SK-N-SH (cell line): ENCODE measurements around the gene PAFAH1B1. TPM values are rescaled to one million over a fixed set of nuclear protein-coding genes. Genes with fewer than 3 reads are reported as not detected.

Experiments
- CTCF ChIA-PET: fragments of 300-600, 350-600 bp; formaldehyde crosslinking; extraction: SDS; loops from one replicate; lab custom pipeline; 2021; lab: Yijun Ruan, JAX
- POLR2A ChIA-PET: fragments of 350-600 bp; sonication (Branson Sonifier 250); formaldehyde crosslinking; extraction: SDS; loops from one replicate; lab custom pipeline; 2020; ENCODE audit warnings: antibody characterized with exemption, inconsistent platforms; lab: Yijun Ruan, JAX
- DNase-seq: peaks from one replicate; pipeline ENCODE4 v3.0.0; 2012
- H2AFZ ChIP-seq: fragments of 200-600 bp; sonication (generic); 2 replicates; pipeline ENCODE4 v1.8.1; 2016; ENCODE audit warnings: antibody characterized with exemption, mild to moderate bottlenecking, low read depth
- H3F3A ChIP-seq: fragments of 200-600 bp; sonication (generic); replicated peaks from 2 replicates; pipeline ENCODE3; 2016; ENCODE audit warnings: antibody characterized with exemption, mild to moderate bottlenecking; ENCODE audit not compliant: insufficient read depth
- H3K27ac ChIP-seq, 2 experiments: fragments of 200-500 bp in 1 of 2; fragments of 200-600 bp in 1 of 2; sonication (Bioruptor generic) in 1 of 2; sonication (generic), shearing (Covaris generic) in 1 of 2; 2 replicates each; pipeline versions ENCODE4 v1.5.1 to v1.6.1; 2014 to 2016; ENCODE audit warnings: low read depth in 2 of 2, inconsistent platforms in 1 of 2, low read length in 1 of 2, mild to moderate bottlenecking in 1 of 2, mixed read lengths in 1 of 2
- H3K27me3 ChIP-seq: fragments of 200-600 bp; sonication (generic), shearing (Covaris generic); 2 replicates; pipeline ENCODE4 v1.6.1; 2016; ENCODE audit warnings: mixed run types; ENCODE audit not compliant: insufficient read depth
- H3K36me3 ChIP-seq, 2 experiments: fragments of 200-500 bp in 1 of 2; fragments of 200-600 bp in 1 of 2; sonication (Bioruptor generic) in 1 of 2; sonication (generic) in 1 of 2; replicated peaks in 1 of 2; 2 replicates each; pipeline versions ENCODE3 to v1.5.1; 2014 to 2016; ENCODE audit warnings: low read length in 1 of 2, mild to moderate bottlenecking in 1 of 2; ENCODE audit not compliant: insufficient read depth in 2 of 2, control insufficient read depth in 1 of 2
- H3K4me1 ChIP-seq, 2 experiments: fragments of 200-500 bp in 1 of 2; fragments of 200-600 bp in 1 of 2; sonication (Bioruptor generic) in 1 of 2; sonication (generic), shearing (Covaris generic) in 1 of 2; 2 replicates each; pipeline versions ENCODE4 v1.5.1 to v1.6.1; 2014 to 2016; ENCODE audit warnings: low read depth in 1 of 2, low read length in 1 of 2, mixed run types in 1 of 2; ENCODE audit not compliant: insufficient read depth in 2 of 2, control insufficient read depth in 1 of 2
- H3K4me2 ChIP-seq: fragments of 200-600 bp; sonication (generic), shearing (Covaris generic); 2 replicates; pipeline ENCODE4 v1.6.1; 2017; ENCODE audit warnings: mixed run types
- H3K4me3 ChIP-seq, 2 experiments: fragments of 200-500 bp in 1 of 2; fragments of 200-600 bp in 1 of 2; sonication (Bioruptor generic) in 1 of 2; sonication (generic), shearing (Covaris generic) in 1 of 2; 2 replicates each; pipeline versions ENCODE4 v1.5.1 to v1.8.1; 2014 to 2016; ENCODE audit warnings: low read depth in 2 of 2, inconsistent platforms in 1 of 2, low read length in 1 of 2, mild to moderate bottlenecking in 1 of 2, mixed read lengths in 1 of 2, moderate library complexity in 1 of 2
- H3K79me2 ChIP-seq: fragments of 200-600 bp; sonication (generic); 2 replicates; pipeline ENCODE4 v1.8.1; 2017; ENCODE audit warnings: mild to moderate bottlenecking; ENCODE audit not compliant: insufficient read depth
- H3K9ac ChIP-seq: fragments of 200-600 bp; sonication (generic); 2 replicates; pipeline ENCODE4 v1.6.1; 2017; ENCODE audit warnings: mixed run types
- H3K9me2 ChIP-seq: fragments of 200-600 bp; sonication (generic); 2 replicates; pipeline ENCODE4 v1.6.1; 2017; ENCODE audit warnings: mixed run types
- H3K9me3 ChIP-seq: fragments of 200-600 bp; sonication (generic); 2 replicates; pipeline ENCODE4 v1.6.1; 2017; ENCODE audit warnings: mixed run types, mild to moderate bottlenecking, moderate library complexity
- H4K20me1 ChIP-seq: fragments of 200-600 bp; sonication (generic); 2 replicates; pipeline ENCODE4 v1.6.1; 2017; ENCODE audit warnings: mild to moderate bottlenecking, mixed run types; ENCODE audit not compliant: insufficient read depth
- CHD2 ChIP-seq: fragments of 150-350 bp; IDR thresholded peaks from 2 replicates; pipeline ENCODE4 v1.6.1; 2018; ENCODE audit warnings: low read length; ENCODE audit not compliant: partially characterized antibody
- ELF1 ChIP-seq: IDR thresholded peaks from 2 replicates; pipeline ENCODE4 v1.4.0; 2012
- EP300 ChIP-seq, 2 experiments: IDR thresholded peaks; 2 replicates each; pipeline versions ENCODE4 v1.4.0 to v1.6.1; 2012; ENCODE audit warnings: borderline replicate concordance in 1 of 2, low read depth in 1 of 2, low read length in 1 of 2
- FOXJ3 ChIP-seq: sonication (generic); formaldehyde crosslinking; IDR thresholded peaks from 2 replicates; pipeline ENCODE4 v1.5.1; 2020; ENCODE audit warnings: mild to moderate bottlenecking, missing genetic modification reagents
- FOXM1 ChIP-seq: IDR thresholded peaks from 2 replicates; pipeline ENCODE4 v1.4.0; 2012; ENCODE audit warnings: low read depth, mild to moderate bottlenecking
- GABPA ChIP-seq: IDR thresholded peaks from 2 replicates; pipeline ENCODE4 v1.4.0; 2012; ENCODE audit warnings: low read depth, mild to moderate bottlenecking
- MXI1 ChIP-seq: IDR thresholded peaks from 2 replicates; pipeline ENCODE4 v1.6.1; 2012; ENCODE audit warnings: mild to moderate bottlenecking, low read depth, low read length, improper control_type of control experiment
- NFIC ChIP-seq: IDR thresholded peaks from 2 replicates; pipeline ENCODE4 v1.4.0; 2012; ENCODE audit warnings: borderline replicate concordance
- NRF1 ChIP-seq: IDR thresholded peaks from 2 replicates; pipeline ENCODE4 v1.6.1; 2012; ENCODE audit warnings: low read depth, mild to moderate bottlenecking, low read length
- POLR2AphosphoS5 ChIP-seq: IDR thresholded peaks from 2 replicates; pipeline ENCODE4 v1.6.1; 2012; ENCODE audit warnings: low read depth, low read length
- RCOR1 ChIP-seq: fragments of 150-350 bp; IDR thresholded peaks from 2 replicates; pipeline ENCODE4 v1.6.1; 2017; ENCODE audit warnings: antibody characterized with exemption, low read length
- RFX5 ChIP-seq: IDR thresholded peaks from 2 replicates; pipeline ENCODE4 v1.6.1; 2012; ENCODE audit warnings: mild to moderate bottlenecking, improper control_type of control experiment, low read length
- RXRA ChIP-seq: IDR thresholded peaks from 2 replicates; pipeline ENCODE4 v1.4.0; 2012; ENCODE audit warnings: low read depth, mild to moderate bottlenecking, borderline replicate concordance
- SIN3A ChIP-seq: IDR thresholded peaks from 2 replicates; pipeline ENCODE4 v1.6.1; 2012; ENCODE audit warnings: low read depth, mild to moderate bottlenecking, low read length, moderate library complexity, borderline replicate concordance
- SMC3 ChIP-seq: IDR thresholded peaks from 2 replicates; pipeline ENCODE4 v1.6.1; 2012; ENCODE audit warnings: low read depth, low read length, improper control_type of control experiment
- TAF1 ChIP-seq: IDR thresholded peaks from 2 replicates; pipeline ENCODE4 v1.6.1; 2012; ENCODE audit warnings: low read depth, mild to moderate bottlenecking, low read length, moderate library complexity, borderline replicate concordance
- TCF12 ChIP-seq: IDR thresholded peaks from 2 replicates; pipeline ENCODE4 v1.4.0; 2012
- TEAD4 ChIP-seq: IDR thresholded peaks from 2 replicates; pipeline ENCODE4 v1.4.0; 2012; ENCODE audit warnings: mild to moderate bottlenecking, borderline replicate concordance; ENCODE audit not compliant: insufficient read depth
- YY1 ChIP-seq: IDR thresholded peaks from 2 replicates; pipeline ENCODE4 v1.4.0; 2012; ENCODE audit warnings: low read depth, mild to moderate bottlenecking
- WGBS: methylation state at CpG from one replicate; pipeline ENCODE4 v1.1.6; 2017; ENCODE audit warnings: low lambda C conversion rate; 5-methylcytosine and 5-hydroxymethylcytosine counted together
- polyA plus RNA-seq, 3 experiments: library from polyadenylated mRNA; depleted of rRNA; stranded (reverse); fragments of >200 nt; gene quantifications; 2 replicates each; pipeline ENCODE4 v1.2.3, GENCODE V29; 2012
- TF ChIP-seq, protein P1 (sequence below): IDR thresholded peaks from 2 replicates; pipeline ENCODE4; 2012
- TF ChIP-seq, protein P2 (sequence below): fragments of 150-350 bp; IDR thresholded peaks from 2 replicates; pipeline ENCODE4 v1.6.1; 2016; ENCODE audit warnings: mild to moderate bottlenecking, low read depth, low read length
- TF ChIP-seq, protein P3 (sequence below): fragments of 200-600 bp; sonication (generic); IDR thresholded peaks from 2 replicates; pipeline ENCODE4 v1.6.1; 2017; ENCODE audit warnings: antibody characterized with exemption, mild to moderate bottlenecking, moderate library complexity
- TF ChIP-seq, protein P4 (sequence below): IDR thresholded peaks from 2 replicates; pipeline ENCODE4 v1.4.0; 2012; ENCODE audit warnings: low read depth, borderline replicate concordance
- TF ChIP-seq, protein P5 (sequence below): IDR thresholded peaks from 2 replicates; pipeline ENCODE4 v1.4.0; 2012; ENCODE audit warnings: low read depth, borderline replicate concordance
- TF ChIP-seq, protein P6 (sequence below): IDR thresholded peaks from 2 replicates; pipeline ENCODE4 v1.4.0; 2012; ENCODE audit warnings: low read depth
- TF ChIP-seq, protein P7 (sequence below): fragments of 150-350 bp; IDR thresholded peaks from 2 replicates; pipeline ENCODE4 v1.6.1; 2017; ENCODE audit warnings: antibody characterized with exemption, low read length, low read depth, borderline replicate concordance

PAFAH1B1 gene
- polyA plus RNA-seq, 1 of the 3 experiments (the other 2 are of a cell fraction) = 37.3 TPM

DNA sequence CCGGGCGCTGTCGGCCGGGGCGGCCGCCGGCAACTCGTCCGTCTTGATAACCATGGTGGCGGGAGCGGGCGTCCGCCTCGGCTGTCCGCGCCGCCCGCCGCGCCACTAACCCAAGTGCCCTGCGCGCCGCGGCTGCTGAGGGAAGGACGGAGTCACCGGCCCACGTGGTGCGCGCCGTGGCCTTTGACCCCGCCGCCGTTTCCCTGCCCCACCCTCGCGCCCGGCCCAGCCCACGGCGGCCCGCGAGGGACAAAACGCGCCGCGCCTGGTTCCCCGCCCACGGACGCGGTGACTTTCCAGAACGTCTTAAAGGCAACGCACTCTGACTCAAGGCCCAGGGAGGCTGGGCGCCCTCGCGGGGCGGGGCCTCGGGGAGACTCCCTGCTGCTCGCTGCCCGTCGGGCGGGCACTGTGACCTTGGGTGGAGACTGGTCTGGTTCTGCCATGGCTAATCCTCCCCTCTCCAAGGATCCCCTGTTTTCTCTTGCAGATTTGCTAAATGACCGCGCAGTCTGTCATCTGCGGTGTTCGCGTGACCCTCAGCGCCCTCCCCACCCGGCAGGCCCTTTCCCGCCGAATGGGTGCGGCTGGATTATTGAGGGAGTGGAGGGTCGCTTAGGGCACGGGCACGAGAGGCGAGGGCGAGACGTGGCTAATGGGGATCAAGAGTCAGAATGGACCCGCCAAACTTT is 118.3 kb downstream of the PAFAH1B1 start, which contains the start of gene CLUH:
TSS of gene CLUH (minus strand) at position 157 of the 692 bp plus-strand sequence. CDS start at position 54, 103 bp downstream.
- CTCF ChIA-PET = no interaction called here
- H3K79me2 ChIP-seq = peaks cover 50% of the 10 kb centered on the region
- peak; percentile 54; the same call in 1 of the 2 replicates for TF ChIP-seq ELF1
- TF ChIP-seq, protein P1, sequence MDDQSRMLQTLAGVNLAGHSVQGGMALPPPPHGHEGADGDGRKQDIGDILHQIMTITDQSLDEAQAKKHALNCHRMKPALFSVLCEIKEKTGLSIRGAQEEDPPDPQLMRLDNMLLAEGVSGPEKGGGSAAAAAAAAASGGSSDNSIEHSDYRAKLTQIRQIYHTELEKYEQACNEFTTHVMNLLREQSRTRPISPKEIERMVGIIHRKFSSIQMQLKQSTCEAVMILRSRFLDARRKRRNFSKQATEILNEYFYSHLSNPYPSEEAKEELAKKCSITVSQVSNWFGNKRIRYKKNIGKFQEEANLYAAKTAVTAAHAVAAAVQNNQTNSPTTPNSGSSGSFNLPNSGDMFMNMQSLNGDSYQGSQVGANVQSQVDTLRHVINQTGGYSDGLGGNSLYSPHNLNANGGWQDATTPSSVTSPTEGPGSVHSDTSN = peak; percentile 32; the same call in 1 of the 2 replicates
- TF ChIP-seq RXRA = no peak
- TF ChIP-seq TEAD4 = no peak
- TF ChIP-seq, protein P2, sequence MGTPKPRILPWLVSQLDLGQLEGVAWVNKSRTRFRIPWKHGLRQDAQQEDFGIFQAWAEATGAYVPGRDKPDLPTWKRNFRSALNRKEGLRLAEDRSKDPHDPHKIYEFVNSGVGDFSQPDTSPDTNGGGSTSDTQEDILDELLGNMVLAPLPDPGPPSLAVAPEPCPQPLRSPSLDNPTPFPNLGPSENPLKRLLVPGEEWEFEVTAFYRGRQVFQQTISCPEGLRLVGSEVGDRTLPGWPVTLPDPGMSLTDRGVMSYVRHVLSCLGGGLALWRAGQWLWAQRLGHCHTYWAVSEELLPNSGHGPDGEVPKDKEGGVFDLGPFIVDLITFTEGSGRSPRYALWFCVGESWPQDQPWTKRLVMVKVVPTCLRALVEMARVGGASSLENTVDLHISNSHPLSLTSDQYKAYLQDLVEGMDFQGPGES = no peak
- peak; percentile 61; the same call in 1 of the 2 replicates for TF ChIP-seq TAF1
- TF ChIP-seq, protein P3, sequence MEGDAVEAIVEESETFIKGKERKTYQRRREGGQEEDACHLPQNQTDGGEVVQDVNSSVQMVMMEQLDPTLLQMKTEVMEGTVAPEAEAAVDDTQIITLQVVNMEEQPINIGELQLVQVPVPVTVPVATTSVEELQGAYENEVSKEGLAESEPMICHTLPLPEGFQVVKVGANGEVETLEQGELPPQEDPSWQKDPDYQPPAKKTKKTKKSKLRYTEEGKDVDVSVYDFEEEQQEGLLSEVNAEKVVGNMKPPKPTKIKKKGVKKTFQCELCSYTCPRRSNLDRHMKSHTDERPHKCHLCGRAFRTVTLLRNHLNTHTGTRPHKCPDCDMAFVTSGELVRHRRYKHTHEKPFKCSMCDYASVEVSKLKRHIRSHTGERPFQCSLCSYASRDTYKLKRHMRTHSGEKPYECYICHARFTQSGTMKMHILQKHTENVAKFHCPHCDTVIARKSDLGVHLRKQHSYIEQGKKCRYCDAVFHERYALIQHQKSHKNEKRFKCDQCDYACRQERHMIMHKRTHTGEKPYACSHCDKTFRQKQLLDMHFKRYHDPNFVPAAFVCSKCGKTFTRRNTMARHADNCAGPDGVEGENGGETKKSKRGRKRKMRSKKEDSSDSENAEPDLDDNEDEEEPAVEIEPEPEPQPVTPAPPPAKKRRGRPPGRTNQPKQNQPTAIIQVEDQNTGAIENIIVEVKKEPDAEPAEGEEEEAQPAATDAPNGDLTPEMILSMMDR = no peak
- TF ChIP-seq, protein P4, sequence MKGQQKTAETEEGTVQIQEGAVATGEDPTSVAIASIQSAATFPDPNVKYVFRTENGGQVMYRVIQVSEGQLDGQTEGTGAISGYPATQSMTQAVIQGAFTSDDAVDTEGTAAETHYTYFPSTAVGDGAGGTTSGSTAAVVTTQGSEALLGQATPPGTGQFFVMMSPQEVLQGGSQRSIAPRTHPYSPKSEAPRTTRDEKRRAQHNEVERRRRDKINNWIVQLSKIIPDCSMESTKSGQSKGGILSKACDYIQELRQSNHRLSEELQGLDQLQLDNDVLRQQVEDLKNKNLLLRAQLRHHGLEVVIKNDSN = peak; percentile 94
- TF ChIP-seq RFX5 = no peak
- TF ChIP-seq MXI1 = peak; percentile 98
- TF ChIP-seq, protein P5, sequence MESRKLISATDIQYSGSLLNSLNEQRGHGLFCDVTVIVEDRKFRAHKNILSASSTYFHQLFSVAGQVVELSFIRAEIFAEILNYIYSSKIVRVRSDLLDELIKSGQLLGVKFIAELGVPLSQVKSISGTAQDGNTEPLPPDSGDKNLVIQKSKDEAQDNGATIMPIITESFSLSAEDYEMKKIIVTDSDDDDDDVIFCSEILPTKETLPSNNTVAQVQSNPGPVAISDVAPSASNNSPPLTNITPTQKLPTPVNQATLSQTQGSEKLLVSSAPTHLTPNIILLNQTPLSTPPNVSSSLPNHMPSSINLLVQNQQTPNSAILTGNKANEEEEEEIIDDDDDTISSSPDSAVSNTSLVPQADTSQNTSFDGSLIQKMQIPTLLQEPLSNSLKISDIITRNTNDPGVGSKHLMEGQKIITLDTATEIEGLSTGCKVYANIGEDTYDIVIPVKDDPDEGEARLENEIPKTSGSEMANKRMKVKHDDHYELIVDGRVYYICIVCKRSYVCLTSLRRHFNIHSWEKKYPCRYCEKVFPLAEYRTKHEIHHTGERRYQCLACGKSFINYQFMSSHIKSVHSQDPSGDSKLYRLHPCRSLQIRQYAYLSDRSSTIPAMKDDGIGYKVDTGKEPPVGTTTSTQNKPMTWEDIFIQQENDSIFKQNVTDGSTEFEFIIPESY = no peak
- no peak for TF ChIP-seq NFIC
- TF ChIP-seq YY1 = no peak
- peak; percentile 88 for TF ChIP-seq CHD2
- TF ChIP-seq TCF12 = no peak; the same call in 1 of the 2 replicates
- TF ChIP-seq FOXJ3 (CRISPR knock-in tag) = no peak
- no peak for TF ChIP-seq GABPA
- no peak for TF ChIP-seq EP300 (IDR thresholded peaks at IDR 0.05; ENCODE audit: borderline replicate concordance in 1 of 2, low read depth in 1 of 2, low read length in 1 of 2)
- TF ChIP-seq RCOR1 = no peak
- 0 out of 2 replicates have a peak, but pooled peaks have one; percentile 12 for TF ChIP-seq NRF1
- TF ChIP-seq SMC3 = no peak
- peak; percentile 81 for TF ChIP-seq POLR2AphosphoS5
- TF ChIP-seq, protein P6, sequence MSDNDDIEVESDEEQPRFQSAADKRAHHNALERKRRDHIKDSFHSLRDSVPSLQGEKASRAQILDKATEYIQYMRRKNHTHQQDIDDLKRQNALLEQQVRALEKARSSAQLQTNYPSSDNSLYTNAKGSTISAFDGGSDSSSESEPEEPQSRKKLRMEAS = peak; percentile 87; the same call in 1 of the 2 replicates
- TF ChIP-seq, protein P7, sequence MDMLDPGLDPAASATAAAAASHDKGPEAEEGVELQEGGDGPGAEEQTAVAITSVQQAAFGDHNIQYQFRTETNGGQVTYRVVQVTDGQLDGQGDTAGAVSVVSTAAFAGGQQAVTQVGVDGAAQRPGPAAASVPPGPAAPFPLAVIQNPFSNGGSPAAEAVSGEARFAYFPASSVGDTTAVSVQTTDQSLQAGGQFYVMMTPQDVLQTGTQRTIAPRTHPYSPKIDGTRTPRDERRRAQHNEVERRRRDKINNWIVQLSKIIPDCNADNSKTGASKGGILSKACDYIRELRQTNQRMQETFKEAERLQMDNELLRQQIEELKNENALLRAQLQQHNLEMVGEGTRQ = peak; percentile 77
- TF ChIP-seq SIN3A = peak; percentile 94
- TF ChIP-seq FOXM1 = no peak

More for the DNA sequence above, 118.3 kb downstream of the PAFAH1B1 start, which contains the start of gene CLUH:
- Histone ChIP-seq H3K9me3 (no peaks in the 10 kb centered on the region), H3F3A (no peaks in the 10 kb centered on the region), H2AFZ (peak within 1 kb of the TSS; percentile 95), H3K4me2 (peak within 1 kb of the TSS; percentile 98), H4K20me1 (peaks cover 41% of the 10 kb centered on the region), H3K4me1 (peaks cover 9 to 44% of the 10 kb centered on the region in 2 experiments; a peak in 1 of 4 replicates), H3K27me3 (no peaks in the 10 kb centered on the region), H3K27ac (peak within 1 kb of the TSS; percentile 18 to 82; a peak in 3 of 4 replicates), H3K4me3 (peak within 1 kb of the TSS; percentile 75 to 76), H3K9me2 (no peaks in the 10 kb centered on the region), H3K36me3 (no peaks in the 10 kb centered on the region), H3K9ac (peak within 1 kb of the TSS; percentile 74)
- WGBS = 24% methylated on average over 17 of the region's 76 CpGs
- POLR2A ChIA-PET = no interaction called here
- DNase-seq = peak; percentile 99
